HTR-8/SVneo (cell line): ENCODE measurements around the gene NINJ1.

Experiments used
- DNase-seq: peaks from one replicate; pipeline ENCODE4 v3.0.0; 2011; ENCODE audit warnings: low spot score, mixed read lengths; ENCODE audit not compliant: insufficient read length
- FAIRE-seq: peaks from 2 replicates; lab custom pipeline; 2011; peaks lifted over from hg19 to GRCh38; lab: Jason Lieb, UNC

The NINJ1 gene

GRCh38 chr9:93134740-93135444 is 841 bp upstream of the NINJ1 start:
- no peak for FAIRE-seq
- DNase-seq = no peak

- FAIRE-seq (no peak), DNase-seq (peak; percentile 72)
Observed at GRCh38 chr9:93133681-93134014, 403 bp downstream of the NINJ1 start.

- no peak for FAIRE-seq
- DNase-seq = no peak
Observed at GRCh38 chr9:93132946-93133680, 938 bp downstream of the NINJ1 start.

- DNase-seq (no peak), FAIRE-seq (no peak)
Observed at GRCh38 chr9:93132287-93132927, 1.6 kb downstream of the NINJ1 start.

GRCh38 chr9:93131599-93132286 is 2.3 kb downstream of the NINJ1 start:
- FAIRE-seq = no peak
- DNase-seq = no peak

- FAIRE-seq (no peak), DNase-seq (no peak)
Observed at GRCh38 chr9:93130861-93131481, 3.1 kb downstream of the NINJ1 start.

GRCh38 chr9:93129691-93130500 is 4.2 kb downstream of the NINJ1 start:
- DNase-seq (no peak), FAIRE-seq (no peak)

GRCh38 chr9:93129286-93129685 is 4.8 kb downstream of the NINJ1 start:
- DNase-seq (no peak), FAIRE-seq (no peak)

- FAIRE-seq (no peak), DNase-seq (no peak)
Observed at GRCh38 chr9:93128715-93129224, 5.3 kb downstream of the NINJ1 start.

GRCh38 chr9:93128011-93128714 is 5.9 kb downstream of the NINJ1 start:
- DNase-seq (no peak), FAIRE-seq (no peak)

GRCh38 chr9:93127395-93127911 is 6.6 kb downstream of the NINJ1 start:
- DNase-seq (no peak), FAIRE-seq (no peak)

GRCh38 chr9:93126825-93127368 is 7.2 kb downstream of the NINJ1 start:
- DNase-seq (peak; percentile 23), FAIRE-seq (no peak)

- FAIRE-seq = no peak
- no peak for DNase-seq
Observed at GRCh38 chr9:93126151-93126781, 7.8 kb downstream of the NINJ1 start.

GRCh38 chr9:93125331-93125894 is 8.6 kb downstream of the NINJ1 start:
- no peak for DNase-seq
- FAIRE-seq = no peak

- no peak for FAIRE-seq
- DNase-seq = no peak
Observed at GRCh38 chr9:93124793-93125192, 9.3 kb downstream of the NINJ1 start.

- FAIRE-seq = no peak
Observed at GRCh38 chr9:93123561-93124283, 10.3 kb downstream of the NINJ1 start.

GRCh38 chr9:93122721-93123221 is 11.3 kb downstream of the NINJ1 start:
- FAIRE-seq = no peak
- DNase-seq = no peak

More at GRCh38 chr9:93123561-93124283, 10.3 kb downstream of the NINJ1 start:
- DNase-seq = no peak
